Activated naive CD4-positive, alpha-beta T cell treated with anti-CD3 and anti-CD28 coated beads, Interleukin-2, amount 50 U/mL, for 72 hours (primary cell): ENCODE results near the gene PCDH19. TPM values are rescaled to one million over a fixed set of nuclear protein-coding genes. Genes with fewer than 3 reads are reported as not detected.

Experiments used
- ATAC-seq, 2 donors: fragments of 150-1000 bp; cut with Tn5 transposase; 2 replicates each; pipeline ENCODE4 v1.10.0; 2021; ENCODE audit warnings: mild to moderate bottlenecking in 2 of 2, moderate library complexity in 2 of 2
- DNase-seq, 2 donors: peaks; one replicate each; pipeline ENCODE4 v3.0.0; 2021 to 2022; ENCODE audit warnings: low spot score in 2 of 2
- H3K27ac Mint-ChIP-seq, 2 donors: one replicate each; pipeline ENCODE4 v1.8.0; 2022; ENCODE audit warnings: mild to moderate bottlenecking in 2 of 2, mixed read lengths in 2 of 2
- H3K36me3 Mint-ChIP-seq, 2 donors: one replicate each; pipeline ENCODE4 v1.8.0; 2022; ENCODE audit warnings: mixed read lengths in 2 of 2
- H3K9me3 Mint-ChIP-seq, 2 donors: one replicate each; pipeline ENCODE4 v1.8.0; 2022; ENCODE audit warnings: mixed read lengths in 2 of 2
- total RNA-seq, 2 donors: library from RNA; stranded (reverse); gene quantifications; one replicate each; pipeline ENCODE4 v1.2.3, GENCODE V29; 2022

The PCDH19 gene
- total RNA-seq, 2 donors from 2014 or later: not detected

GRCh38 chrX:100353326-100353725 lies 56.7 kb downstream of the PCDH19 start:
- Mint-ChIP-seq H3K27ac (no peak overlapping the region), H3K36me3 (no peaks in the 10 kb centered on the region), H3K9me3 (no peaks in the 10 kb centered on the region)
- DNase-seq (no peak), ATAC-seq (no peak)

GRCh38 chrX:100350704-100351489 lies 59.2 kb downstream of the PCDH19 start:
- Mint-ChIP-seq H3K9me3 (no peaks in the 10 kb centered on the region), H3K36me3 (no peaks in the 10 kb centered on the region), H3K27ac (peak overlapping the region in 1 of 2 donors; percentile 65)
- DNase-seq: no peak
- ATAC-seq: no peak

GRCh38 chrX:100349391-100349790 lies 60.7 kb downstream of the PCDH19 start:
- DNase-seq: no peak
- Mint-ChIP-seq H3K9me3 (no peaks in the 10 kb centered on the region), H3K36me3 (no peaks in the 10 kb centered on the region), H3K27ac (no peak overlapping the region)
- ATAC-seq: no peak

- DNase-seq (no peak), ATAC-seq (no peak)
- no peaks in the 10 kb centered on the region for H3K9me3 Mint-ChIP-seq
- no peak overlapping the region for H3K27ac Mint-ChIP-seq
- no peaks in the 10 kb centered on the region for H3K36me3 Mint-ChIP-seq
Observed at GRCh38 chrX:100341142-100341510, 68.9 kb downstream of the PCDH19 start.

GRCh38 chrX:100340491-100341141 lies 69.5 kb downstream of the PCDH19 start:
- DNase-seq: no peak

GRCh38 chrX:100328351-100328750 lies 81.7 kb downstream of the PCDH19 start:
- DNase-seq: no peak

More at GRCh38 chrX:100340491-100341141, 69.5 kb downstream of the PCDH19 start:
- Mint-ChIP-seq H3K9me3 (no peaks in the 10 kb centered on the region), H3K36me3 (no peaks in the 10 kb centered on the region), H3K27ac (no peak overlapping the region)
- ATAC-seq: no peak

GRCh38 chrX:100319716-100320115 lies 90.4 kb downstream of the PCDH19 start:
- no peaks in the 10 kb centered on the region for H3K36me3 Mint-ChIP-seq
- ATAC-seq (no peak), DNase-seq (no peak)
- H3K27ac Mint-ChIP-seq: no peak overlapping the region
- no peaks in the 10 kb centered on the region for H3K9me3 Mint-ChIP-seq

More at GRCh38 chrX:100328351-100328750, 81.7 kb downstream of the PCDH19 start:
- no peak for ATAC-seq
- Mint-ChIP-seq H3K27ac (no peak overlapping the region), H3K36me3 (no peaks in the 10 kb centered on the region), H3K9me3 (no peaks in the 10 kb centered on the region)

GRCh38 chrX:100316987-100317386 lies 93.1 kb downstream of the PCDH19 start:
- no peak for ATAC-seq
- no peaks in the 10 kb centered on the region for H3K36me3 Mint-ChIP-seq
- no peak for DNase-seq
- H3K9me3 Mint-ChIP-seq: no peaks in the 10 kb centered on the region
- no peak overlapping the region for H3K27ac Mint-ChIP-seq

- DNase-seq: no peak
- ATAC-seq: no peak
- H3K9me3 Mint-ChIP-seq: no peaks in the 10 kb centered on the region
- no peaks in the 10 kb centered on the region for H3K36me3 Mint-ChIP-seq
- no peak overlapping the region for H3K27ac Mint-ChIP-seq
Observed at GRCh38 chrX:100315566-100315965, 94.5 kb downstream of the PCDH19 start.

GRCh38 chrX:100299559-100299958 lies 110.5 kb downstream of the PCDH19 start:
- no peaks in the 10 kb centered on the region for H3K9me3 Mint-ChIP-seq
- ATAC-seq (no peak), DNase-seq (no peak)
- no peak overlapping the region for H3K27ac Mint-ChIP-seq
- no peaks in the 10 kb centered on the region for H3K36me3 Mint-ChIP-seq

GRCh38 chrX:100297728-100298127 lies 112.3 kb downstream of the PCDH19 start:
- H3K36me3 Mint-ChIP-seq: no peaks in the 10 kb centered on the region
- no peaks in the 10 kb centered on the region for H3K9me3 Mint-ChIP-seq
- ATAC-seq: no peak
- no peak for DNase-seq
- H3K27ac Mint-ChIP-seq: no peak overlapping the region

GRCh38 chrX:100296183-100296753 lies 113.8 kb downstream of the PCDH19 start:
- ATAC-seq (no peak), DNase-seq (no peak)
- no peak overlapping the region for H3K27ac Mint-ChIP-seq
- no peaks in the 10 kb centered on the region for H3K9me3 Mint-ChIP-seq
- H3K36me3 Mint-ChIP-seq: no peaks in the 10 kb centered on the region

- Mint-ChIP-seq H3K27ac (no peak overlapping the region), H3K9me3 (no peaks in the 10 kb centered on the region), H3K36me3 (no peaks in the 10 kb centered on the region)
- DNase-seq: no peak
- no peak for ATAC-seq
Observed at GRCh38 chrX:100294965-100295364, 115.1 kb downstream of the PCDH19 start.

- ATAC-seq (no peak), DNase-seq (no peak)
- no peaks in the 10 kb centered on the region for H3K9me3 Mint-ChIP-seq
- no peak overlapping the region for H3K27ac Mint-ChIP-seq
- no peaks in the 10 kb centered on the region for H3K36me3 Mint-ChIP-seq
Observed at GRCh38 chrX:100289066-100289558, 121.0 kb downstream of the PCDH19 start.

GRCh38 chrX:100277231-100277630 lies 132.8 kb downstream of the PCDH19 start:
- Mint-ChIP-seq H3K27ac (no peak overlapping the region), H3K36me3 (no peaks in the 10 kb centered on the region), H3K9me3 (peaks cover 3% of the 10 kb centered on the region in 2 donors)
- no peak for DNase-seq
- no peak for ATAC-seq

- DNase-seq (no peak), ATAC-seq (no peak)
- H3K9me3 Mint-ChIP-seq: no peaks in the 10 kb centered on the region
- H3K27ac Mint-ChIP-seq: no peak overlapping the region
- H3K36me3 Mint-ChIP-seq: no peaks in the 10 kb centered on the region
Observed at GRCh38 chrX:100274916-100275315, 135.2 kb downstream of the PCDH19 start.

GRCh38 chrX:100265179-100265578 lies 144.9 kb downstream of the PCDH19 start:
- Mint-ChIP-seq H3K36me3 (no peaks in the 10 kb centered on the region), H3K9me3 (peaks cover 0 to 4% of the 10 kb centered on the region in 2 donors), H3K27ac (no peak overlapping the region)
- ATAC-seq (no peak), DNase-seq (no peak)
